Loucy (cell line): Measurements from ENCODE around the gene FARP1.

Experiments
- CTCF ChIP-seq: fragments of 200-600 bp; sonication (generic); conservative IDR thresholded peaks from 2 replicates; pipeline ENCODE4 v1.5.1; 2014; ENCODE audit warnings: mild to moderate bottlenecking, antibody characterized with exemption, low read length
- EZH2phosphoT487 ChIP-seq: fragments of 200-600 bp; IDR thresholded peaks from 2 replicates; pipeline ENCODE4 v1.6.1; 2018; ENCODE audit warnings: antibody characterized with exemption, mild to moderate bottlenecking, moderate library complexity, borderline replicate concordance

- TF ChIP-seq CTCF, result no peak
- TF ChIP-seq EZH2phosphoT487, result no peak
Observed at GRCh38 chr13:98171900-98172589, 29.2 kb downstream of the FARP1 start.
